ENCODE data around the gene SLC6A7. TPM values are rescaled to one million over a fixed set of nuclear protein-coding genes. Genes with fewer than 3 reads are reported as not detected.

Gene SLC6A7
- total RNA-seq, result not detected
- not detected for polyA plus RNA-seq

DNA sequence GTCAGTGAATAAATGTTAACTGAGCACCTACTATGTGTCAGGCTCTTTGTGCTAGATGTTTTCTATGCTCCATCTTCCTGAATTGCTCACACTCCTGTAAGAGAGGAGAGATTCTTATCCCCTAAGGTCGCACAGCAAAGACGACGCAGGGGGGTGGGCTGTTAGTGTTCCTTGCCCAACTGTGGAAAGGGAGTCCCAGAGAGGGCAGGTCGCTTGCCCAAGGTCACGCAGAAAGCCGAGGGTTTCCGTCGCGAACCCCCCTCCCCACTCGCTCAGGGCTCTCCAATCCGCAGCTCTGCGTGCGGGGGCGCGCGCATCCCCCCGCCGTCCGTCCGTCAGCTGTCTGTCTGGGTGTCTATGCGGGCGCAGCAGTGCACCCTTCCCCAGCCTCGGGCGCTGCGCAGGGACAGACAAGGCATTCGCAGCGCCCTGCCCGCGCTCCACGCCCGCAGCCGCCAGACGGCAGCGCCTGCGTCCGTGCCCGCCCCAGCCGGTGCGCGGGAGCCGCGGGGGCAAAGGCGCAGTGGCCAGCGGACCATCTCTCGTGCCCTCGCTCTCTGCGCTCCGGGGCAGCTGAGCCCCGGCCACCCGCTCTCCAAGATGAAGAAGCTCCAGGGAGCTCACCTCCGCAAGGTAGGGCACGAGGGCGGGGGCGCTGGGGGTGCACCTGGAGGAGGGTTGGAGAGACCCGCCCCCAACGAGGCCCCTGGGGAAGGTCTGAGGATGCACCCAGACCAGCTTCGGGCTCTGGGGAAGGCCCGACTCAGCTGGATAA lies at the start of gene SLC6A7:
Gene SLC6A7 (plus strand): TSS at position 335 of the 775 bp plus-strand sequence. CDS start 266 bp downstream, at position 601.
- 7 to 8% methylated on average over 45 to 58 of the region's 58 CpGs for WGBS, 2 donors
- Histone ChIP-seq H3K27ac (no peak within 1 kb of the TSS), H3K27me3 (peaks cover 0 to 6% (median 2%) of the 10 kb centered on the region in 4 donors), H3K36me3 (no peaks in the 10 kb centered on the region), H3K9me3 (no peaks in the 10 kb centered on the region), H3K4me3 (no peak within 1 kb of the TSS), H3K4me1 (peaks cover 0 to 2% (median 0%) of the 10 kb centered on the region in 3 donors)
- DNase-seq (no peak), ATAC-seq (no peak), FAIRE-seq (no peak)
- TF ChIP-seq CTCF (IDR thresholded peaks at IDR 0.05), result no peak
- intact Hi-C loops (cut with DNase I), result no loop called here

DNA sequence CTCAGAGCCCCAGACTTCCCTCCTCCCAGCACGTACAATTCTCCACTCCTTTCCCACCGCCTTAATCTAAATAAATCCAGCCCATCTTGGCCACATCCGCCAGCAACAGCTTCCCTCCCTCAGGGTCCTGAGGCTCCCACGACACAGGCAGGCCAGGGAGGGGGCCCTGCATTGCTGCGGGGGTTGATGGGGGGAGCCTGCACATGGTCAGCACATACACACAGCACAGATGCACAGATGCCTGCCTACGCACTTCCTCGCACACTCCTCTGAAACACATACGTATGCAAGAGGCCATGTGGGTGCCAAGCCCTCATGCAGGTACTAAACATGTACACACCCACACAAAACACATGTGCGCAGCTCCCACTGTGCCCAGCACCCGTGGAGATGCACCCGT lies 49.0 kb upstream of the SLC6A7 start:
- TF ChIP-seq CTCF (IDR thresholded peaks at IDR 0.05), result no peak
- intact Hi-C loops (cut with DNase I), result no loop called here
- no peak for FAIRE-seq
- no peak for ATAC-seq
- Histone ChIP-seq H3K4me1 (peaks cover 0 to 9% (median 8%) of the 10 kb centered on the region in 3 donors), H3K27me3 (no peaks in the 10 kb centered on the region), H3K27ac (peak overlapping the region in 1 of 4 donors; percentile 6), H3K9me3 (no peaks in the 10 kb centered on the region), H3K4me3 (no peak overlapping the region), H3K36me3 (no peaks in the 10 kb centered on the region)
- no peak for DNase-seq
- WGBS, 2 donors, result 71 to 79% methylated on average over 11 of the region's 11 CpGs

- no peaks in the 10 kb centered on the region for H3K9me3 ChIP-seq
- no peaks in the 10 kb centered on the region for H3K27me3 ChIP-seq
- ATAC-seq (no peak), DNase-seq (no peak), FAIRE-seq (no peak)
- intact Hi-C loops (cut with DNase I), result no loop called here
- peaks cover 0 to 9% (median 8%) of the 10 kb centered on the region in 3 donors for H3K4me1 ChIP-seq
- WGBS, 2 donors, result 80 to 82% methylated on average over 9 of the region's 9 CpGs
- no peaks in the 10 kb centered on the region for H3K36me3 ChIP-seq
- H3K4me3 ChIP-seq, result no peak overlapping the region
- peak overlapping the region in 1 of 4 donors; percentile 28 for H3K27ac ChIP-seq
- no peak for TF ChIP-seq CTCF (IDR thresholded peaks at IDR 0.05)
Observed at GRCh38 chr5:150141544-150142184, 48.2 kb upstream of the SLC6A7 start.

DNA sequence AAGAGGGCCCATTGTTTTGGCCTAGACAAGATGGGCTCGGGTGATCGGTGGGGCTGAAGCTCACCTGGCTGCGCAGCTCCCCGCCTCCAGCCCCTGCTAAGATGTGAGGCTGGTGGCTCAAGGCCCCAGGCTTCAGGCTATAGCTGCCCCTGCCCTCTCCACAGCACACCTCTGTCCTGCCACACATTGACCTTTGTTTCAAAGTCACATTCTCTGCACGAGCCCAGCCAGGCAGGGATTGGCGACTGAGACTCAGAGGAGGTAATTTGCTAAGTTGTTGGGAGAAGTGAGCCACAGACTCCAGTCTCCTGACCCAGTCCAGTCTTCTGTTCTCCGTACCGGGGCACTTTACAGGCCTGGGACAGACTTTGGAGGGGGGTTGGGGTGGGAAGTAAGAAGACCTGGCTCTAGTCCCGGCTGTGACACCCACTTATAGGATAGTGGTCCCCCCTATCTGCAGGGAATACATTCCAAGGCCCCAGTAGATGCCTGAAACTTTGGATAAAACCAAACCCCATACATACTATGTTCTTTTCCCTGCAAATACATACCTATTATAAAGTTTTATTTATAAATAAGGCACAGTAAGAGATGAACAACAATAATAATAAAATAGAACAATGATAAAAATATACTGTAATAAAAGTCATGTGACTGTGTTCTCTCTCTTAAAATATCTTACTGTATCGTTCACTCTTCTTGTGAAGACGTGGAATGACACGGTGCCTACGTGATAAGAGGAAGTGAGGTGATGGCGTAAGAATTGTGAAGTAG lies 47.5 kb upstream of the SLC6A7 start:
- Histone ChIP-seq H3K4me1 (peaks cover 0 to 9% (median 6%) of the 10 kb centered on the region in 3 donors), H3K27ac (peak overlapping the region in 1 of 4 donors; percentile 28), H3K9me3 (no peaks in the 10 kb centered on the region), H3K36me3 (no peaks in the 10 kb centered on the region), H3K4me3 (no peak overlapping the region), H3K27me3 (no peaks in the 10 kb centered on the region)
- intact Hi-C loops (cut with DNase I), result no loop called here
- FAIRE-seq (no peak), DNase-seq (no peak), ATAC-seq (no peak)
- TF ChIP-seq CTCF (IDR thresholded peaks at IDR 0.05), result no peak
- 73 to 83% methylated on average over 14 of the region's 14 CpGs for WGBS, 2 donors

Data from pancreas (tissue), 10 donors.